GM08714 (cell line): ENCODE measurements around the gene PEAK3.

Source experiments
- H3K4me3 ChIP-seq: fragments of 200-500 bp; sonication (Bioruptor generic); 2 replicates; pipeline ENCODE4 v1.5.1; 2014; ENCODE audit warnings: mild to moderate bottlenecking, low read length, inconsistent platforms
- ZNF274 ChIP-seq: IDR thresholded peaks from 2 replicates; pipeline ENCODE4 v1.6.1; 2012; ENCODE audit warnings: mild to moderate bottlenecking, low read depth, low read length

Gene PEAK3

DNA sequence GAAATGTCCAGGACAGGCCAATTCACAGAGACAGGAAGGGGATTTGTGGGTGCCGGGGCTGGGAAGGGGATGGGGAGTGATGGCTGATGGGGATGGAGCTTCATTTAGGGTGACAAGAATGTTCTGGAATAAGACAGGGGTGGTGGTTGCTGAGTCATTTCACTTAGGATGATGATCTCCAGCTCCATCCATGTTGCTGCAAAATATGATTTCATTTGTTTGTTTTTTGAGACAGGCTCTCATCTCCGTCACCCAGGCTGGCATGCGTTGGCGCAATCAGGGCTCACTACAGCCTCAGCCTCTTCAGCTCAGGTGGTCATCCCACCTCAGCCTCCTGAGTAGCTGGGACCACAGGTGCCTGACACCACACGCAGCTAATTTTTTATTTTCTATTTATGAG lies 22.6 kb downstream of the PEAK3 start:
- TF ChIP-seq ZNF274, result no peak
- no peak overlapping the region for H3K4me3 ChIP-seq

DNA sequence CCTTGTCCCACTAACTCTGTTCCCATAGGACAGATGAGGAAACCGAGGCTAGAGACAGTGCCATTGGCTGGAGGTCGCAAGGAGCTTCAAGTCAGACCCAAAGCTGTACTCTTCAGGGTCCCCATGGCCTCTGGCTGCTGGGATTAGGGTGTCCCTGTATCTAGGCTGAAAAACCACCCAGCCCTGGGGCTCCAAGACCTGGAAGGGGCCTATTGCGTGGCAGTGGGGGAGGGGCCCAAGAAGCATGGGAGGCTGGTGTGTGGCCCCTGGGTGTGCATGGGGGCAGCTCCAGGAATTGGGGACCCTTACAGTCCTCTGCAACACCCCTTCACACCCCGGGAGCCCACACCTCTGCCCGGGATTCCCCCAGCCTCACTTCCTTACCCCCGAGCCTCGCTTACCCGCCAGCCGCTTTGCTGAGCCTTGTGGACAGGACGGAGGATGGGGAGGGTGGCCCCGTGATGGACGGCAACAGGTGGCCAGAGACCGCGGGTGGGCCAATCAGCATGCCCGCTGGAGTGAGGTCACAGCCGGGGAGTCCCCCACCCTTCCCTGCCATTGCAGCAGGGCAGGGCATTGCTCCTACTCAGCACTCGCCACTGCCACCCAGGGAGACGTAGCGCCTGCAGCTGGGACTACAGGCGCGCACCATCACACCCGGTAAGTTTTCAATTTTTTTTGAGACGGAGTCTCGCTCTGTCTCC lies 25.8 kb downstream of the PEAK3 start, which contains the start of gene JSRP1:
Gene JSRP1, minus strand, starts transcription at position 436 of the 704 bp plus-strand sequence. CDS start 1,103 bp downstream, outside the sequence.
- no peak within 1 kb of the TSS; the same call in 1 of the 2 replicates for H3K4me3 ChIP-seq

DNA sequence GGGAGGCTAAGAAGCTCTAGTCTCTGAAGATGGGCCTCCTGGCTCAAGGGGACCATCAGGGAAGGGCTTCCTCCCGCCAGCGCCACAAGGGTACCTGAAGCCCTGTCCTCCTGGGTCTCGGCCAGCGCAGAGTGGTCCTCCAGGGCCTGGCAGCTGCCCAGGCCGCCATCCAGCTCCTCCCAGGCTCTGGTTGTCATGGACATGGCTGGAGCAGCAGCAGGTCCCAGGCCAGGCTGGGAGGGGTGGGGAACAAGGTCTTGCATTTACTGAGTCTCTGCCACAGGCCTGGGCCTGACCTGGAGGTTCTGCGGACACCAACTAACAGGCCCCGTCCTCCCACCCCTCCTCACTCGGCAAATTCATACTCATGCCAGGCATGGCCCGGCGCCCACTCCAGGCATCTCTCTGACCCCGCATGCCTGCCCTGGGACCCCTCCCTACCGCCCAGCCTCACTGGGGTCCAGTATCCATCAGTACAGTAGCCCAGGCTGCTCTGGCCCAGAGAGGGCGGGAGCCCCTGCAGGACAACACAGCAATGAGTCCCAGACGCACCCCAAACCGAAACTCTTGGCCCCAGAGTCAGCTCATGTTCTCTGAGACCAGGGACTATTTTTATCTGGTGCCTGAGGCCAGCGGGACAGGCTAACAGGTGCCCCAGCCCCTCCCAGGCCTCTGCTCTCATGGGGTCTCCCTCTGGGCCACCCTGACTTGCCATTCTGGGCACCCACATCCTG lies 26.7 kb downstream of the PEAK3 start:
- no peak for TF ChIP-seq ZNF274
- no peak overlapping the region; the same call in 1 of the 2 replicates for H3K4me3 ChIP-seq

More for the DNA sequence above, 25.8 kb downstream of the PEAK3 start, which contains the start of gene JSRP1:
- no peak for TF ChIP-seq ZNF274

DNA sequence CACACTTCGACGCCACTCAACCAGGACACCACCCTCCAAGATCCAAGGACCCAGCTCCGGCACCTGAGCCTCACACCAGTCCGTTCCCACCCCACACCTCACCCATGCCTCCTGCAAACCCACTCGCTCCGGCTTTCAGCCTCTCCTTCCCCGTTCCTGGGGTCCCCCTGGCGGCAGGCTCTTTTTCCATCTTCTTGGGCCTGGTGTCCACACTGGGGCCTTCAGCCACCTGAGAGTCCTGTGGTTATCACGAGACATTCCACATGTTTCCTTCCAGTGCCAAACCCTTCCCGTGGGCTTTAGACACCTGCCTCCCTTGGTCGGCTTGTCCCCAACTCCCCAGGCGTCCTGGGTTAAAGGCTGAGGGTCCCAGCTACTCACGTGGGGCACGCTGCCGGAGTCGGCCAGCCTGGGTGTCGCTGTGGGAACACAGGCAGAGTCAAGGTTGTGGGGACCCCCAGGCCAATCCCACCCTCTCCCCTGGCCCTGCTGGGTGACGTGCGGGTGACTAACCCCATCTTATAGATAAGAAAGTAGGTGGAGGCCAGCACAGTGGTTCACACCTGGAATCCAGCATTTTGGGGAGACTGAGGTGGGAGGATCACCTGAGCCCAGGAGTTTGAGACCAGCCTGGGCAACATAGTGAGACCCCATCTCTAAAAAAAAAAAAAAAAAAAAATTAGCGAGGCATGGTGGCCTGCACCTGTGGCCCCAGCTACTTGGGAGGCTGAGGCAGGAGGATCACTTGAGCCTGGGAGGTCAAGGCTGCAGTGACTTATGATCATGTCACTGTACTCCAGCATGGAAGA lies 27.7 kb downstream of the PEAK3 start:
- no peak for TF ChIP-seq ZNF274
- no peak overlapping the region for H3K4me3 ChIP-seq

DNA sequence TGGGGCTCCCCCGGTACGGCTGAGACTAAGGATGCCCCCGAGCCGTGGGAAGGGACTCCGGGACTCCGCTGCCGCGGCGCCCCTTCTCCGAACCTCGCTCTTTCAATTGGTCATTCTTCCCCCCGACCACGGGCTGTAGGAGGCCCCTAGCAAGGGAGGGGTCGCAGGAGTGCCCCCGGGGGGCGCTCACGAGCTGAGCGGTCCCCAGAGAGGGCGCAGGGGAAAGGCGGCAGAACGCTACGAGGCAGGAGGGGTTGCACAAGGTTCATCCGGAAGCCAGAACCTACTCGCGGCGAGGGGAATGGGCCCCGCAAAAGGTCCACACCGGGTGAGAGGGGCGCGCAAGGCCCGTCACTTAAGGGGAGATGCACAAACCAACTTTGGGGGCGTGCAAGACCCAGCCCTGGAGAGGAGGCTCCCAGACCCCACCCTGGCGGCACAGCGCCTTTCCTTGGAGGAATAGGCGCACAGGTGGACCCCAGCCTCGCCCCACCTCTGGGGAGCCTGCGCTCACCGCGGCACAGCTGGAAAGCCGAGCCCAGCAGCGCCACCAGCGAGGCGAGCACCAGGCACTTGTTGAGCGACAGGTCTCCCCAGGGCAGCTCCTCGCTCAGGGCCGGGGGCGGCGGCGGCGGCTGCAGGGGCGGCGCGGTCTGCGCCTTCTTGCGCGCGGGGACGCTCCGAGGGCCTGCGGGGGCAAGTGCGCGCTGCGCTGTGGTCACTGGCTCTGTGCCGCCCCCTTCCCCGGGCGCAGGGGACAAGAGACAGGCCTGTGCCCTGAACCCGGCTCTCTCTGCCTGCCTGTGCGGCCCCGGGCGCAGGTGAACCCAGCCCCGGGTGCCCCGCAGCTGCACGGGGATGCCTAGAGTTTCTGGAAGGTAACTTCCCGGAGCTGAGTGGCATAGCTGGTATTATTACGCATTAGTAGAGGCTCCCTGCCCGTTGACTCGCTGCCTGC lies 28.6 kb downstream of the PEAK3 start:
- no peak for TF ChIP-seq ZNF274
- H3K4me3 ChIP-seq, result no peak overlapping the region

DNA sequence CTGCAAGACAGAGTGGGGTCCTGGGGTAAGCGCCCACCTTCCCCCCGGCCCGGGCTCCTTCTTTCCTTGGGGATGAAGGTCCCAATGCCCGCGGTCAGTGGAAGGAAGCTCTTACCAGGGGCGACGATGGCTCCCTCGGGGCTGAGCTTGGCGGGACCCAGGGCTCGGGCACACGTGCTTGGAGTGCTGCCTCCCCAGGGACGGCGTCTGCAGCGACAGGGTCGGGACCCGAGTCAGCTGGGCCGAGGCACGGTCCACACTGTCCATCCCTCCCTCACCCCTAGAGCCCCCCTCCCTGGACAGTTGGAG lies 29.2 kb downstream of the PEAK3 start:
- no peak overlapping the region for H3K4me3 ChIP-seq
- TF ChIP-seq ZNF274, result no peak

DNA sequence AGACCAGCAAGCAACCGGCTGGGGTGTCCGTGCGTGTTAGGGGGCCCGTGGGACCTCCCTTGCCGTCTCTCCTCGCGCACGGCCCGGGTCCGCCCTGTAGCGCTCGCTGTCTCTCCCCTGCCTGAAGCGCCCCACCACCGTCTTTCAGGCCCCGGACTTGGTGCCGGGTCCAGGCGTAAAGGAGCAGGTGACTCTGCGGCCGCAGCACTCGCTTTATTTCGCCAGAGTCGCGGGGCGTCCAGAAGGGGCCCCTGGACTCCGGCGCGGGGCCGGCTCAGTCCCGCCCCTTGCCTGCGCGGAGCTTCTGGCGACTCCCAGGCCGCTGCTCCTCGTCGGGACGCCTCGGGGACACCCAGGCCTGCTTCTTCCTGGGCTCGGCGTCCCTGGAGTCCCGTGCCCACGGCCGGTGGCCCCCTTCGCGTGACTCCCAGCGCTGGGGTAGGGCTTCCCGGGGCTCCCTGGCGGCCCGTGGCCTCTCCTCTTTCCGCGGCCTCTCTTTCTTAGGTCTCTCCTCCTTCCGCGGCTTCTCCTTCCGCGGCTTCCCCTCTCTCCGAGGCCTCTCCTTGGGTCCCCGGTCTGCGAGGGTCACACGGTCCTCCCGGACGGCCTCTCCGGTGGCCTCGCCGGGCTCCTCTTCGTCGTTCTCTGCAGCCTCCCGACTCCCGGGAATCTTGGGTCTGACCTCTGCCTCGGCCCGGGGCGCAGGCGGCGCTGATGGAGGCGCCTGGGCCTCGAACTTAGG lies 29.7 kb downstream of the PEAK3 start:
- TF ChIP-seq ZNF274, result no peak
- no peak overlapping the region for H3K4me3 ChIP-seq

DNA sequence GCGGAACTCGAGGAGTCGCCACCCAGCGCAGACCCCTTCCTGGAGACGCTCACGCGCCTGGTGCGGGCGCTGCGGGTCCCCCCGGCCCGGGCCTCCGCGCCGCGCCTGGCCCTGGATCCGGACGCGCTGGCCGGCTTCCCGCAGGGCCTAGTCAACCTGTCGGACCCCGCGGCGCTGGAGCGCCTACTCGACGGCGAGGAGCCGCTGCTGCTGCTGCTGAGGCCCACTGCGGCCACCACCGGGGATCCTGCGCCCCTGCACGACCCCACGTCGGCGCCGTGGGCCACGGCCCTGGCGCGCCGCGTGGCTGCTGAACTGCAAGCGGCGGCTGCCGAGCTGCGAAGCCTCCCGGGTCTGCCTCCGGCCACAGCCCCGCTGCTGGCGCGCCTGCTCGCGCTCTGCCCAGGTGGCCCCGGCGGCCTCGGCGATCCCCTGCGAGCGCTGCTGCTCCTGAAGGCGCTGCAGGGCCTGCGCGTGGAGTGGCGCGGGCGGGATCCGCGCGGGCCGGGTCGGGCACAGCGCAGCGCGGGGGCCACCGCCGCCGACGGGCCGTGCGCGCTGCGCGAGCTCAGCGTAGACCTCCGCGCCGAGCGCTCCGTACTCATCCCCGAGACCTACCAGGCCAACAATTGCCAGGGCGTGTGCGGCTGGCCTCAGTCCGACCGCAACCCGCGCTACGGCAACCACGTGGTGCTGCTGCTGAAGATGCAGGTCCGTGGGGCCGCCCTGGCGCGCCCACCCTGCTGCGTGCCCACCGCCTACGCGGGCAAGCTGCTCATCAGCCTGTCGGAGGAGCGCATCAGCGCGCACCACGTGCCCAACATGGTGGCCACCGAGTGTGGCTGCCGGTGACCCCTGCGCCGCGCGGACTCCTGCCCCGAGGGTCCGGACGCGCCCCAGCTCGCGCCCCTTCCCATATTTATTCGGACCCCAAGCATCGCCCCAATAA lies 30.6 kb downstream of the PEAK3 start:
- H3K4me3 ChIP-seq, result no peak overlapping the region
- no peak for TF ChIP-seq ZNF274

DNA sequence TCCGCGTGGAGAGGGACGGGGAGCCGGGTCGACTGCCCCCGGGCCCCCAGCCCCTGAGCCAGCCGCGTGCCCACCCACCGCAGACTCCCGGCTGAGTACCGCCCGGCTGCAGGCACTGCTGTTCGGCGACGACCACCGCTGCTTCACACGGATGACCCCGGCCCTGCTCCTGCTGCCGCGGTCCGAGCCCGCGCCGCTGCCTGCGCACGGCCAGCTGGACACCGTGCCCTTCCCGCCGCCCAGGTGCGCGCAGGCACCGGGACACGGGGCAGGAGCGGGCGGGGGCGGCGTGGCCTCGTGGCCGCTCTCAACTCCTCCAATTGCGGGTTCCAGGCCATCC lies 31.2 kb downstream of the PEAK3 start:
- TF ChIP-seq ZNF274, result no peak

DNA sequence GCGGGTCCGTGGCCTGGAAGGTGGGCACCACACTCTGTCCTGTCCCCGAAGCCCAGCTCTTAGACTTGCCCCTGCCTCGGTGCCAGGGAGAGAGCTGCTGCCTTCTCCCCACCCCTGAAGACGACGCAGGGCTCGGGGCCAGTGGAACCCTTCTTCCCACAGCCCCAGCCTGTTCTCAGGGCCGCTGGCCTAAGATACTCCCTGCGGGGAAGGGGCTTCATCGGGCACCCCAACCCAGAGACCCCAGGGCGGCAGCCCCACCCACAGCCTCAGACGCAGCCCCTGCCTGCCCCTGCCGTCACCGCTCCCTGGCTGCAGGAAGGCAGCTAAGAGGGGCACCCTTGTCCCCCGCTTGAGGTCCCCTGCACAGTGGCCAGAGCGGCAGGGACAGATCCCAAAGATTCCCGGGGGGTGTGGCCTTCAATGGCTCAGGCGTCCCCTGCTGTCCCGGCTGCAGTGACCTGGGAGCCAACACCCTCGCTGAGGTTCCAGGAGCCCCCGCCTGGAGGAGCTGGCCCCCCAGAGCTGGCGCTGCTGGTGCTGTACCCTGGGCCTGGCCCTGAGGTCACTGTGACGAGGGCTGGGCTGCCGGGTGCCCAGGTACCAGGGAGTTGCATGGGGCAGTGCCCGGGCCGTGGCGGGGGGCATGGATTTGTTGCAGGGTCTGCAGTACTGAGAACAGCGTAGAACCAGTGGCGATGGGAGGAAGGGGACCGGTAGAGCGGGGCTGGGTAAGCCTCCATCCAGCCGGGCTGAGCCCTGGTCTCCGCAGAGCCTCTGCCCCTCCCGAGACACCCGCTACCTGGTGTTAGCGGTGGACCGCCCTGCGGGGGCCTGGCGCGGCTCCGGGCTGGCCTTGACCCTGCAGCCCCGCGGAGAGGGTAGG lies 31.9 kb downstream of the PEAK3 start:
- H3K4me3 ChIP-seq, result no peak overlapping the region
- TF ChIP-seq ZNF274, result no peak

More for the DNA sequence above, 31.2 kb downstream of the PEAK3 start:
- H3K4me3 ChIP-seq, result no peak overlapping the region

DNA sequence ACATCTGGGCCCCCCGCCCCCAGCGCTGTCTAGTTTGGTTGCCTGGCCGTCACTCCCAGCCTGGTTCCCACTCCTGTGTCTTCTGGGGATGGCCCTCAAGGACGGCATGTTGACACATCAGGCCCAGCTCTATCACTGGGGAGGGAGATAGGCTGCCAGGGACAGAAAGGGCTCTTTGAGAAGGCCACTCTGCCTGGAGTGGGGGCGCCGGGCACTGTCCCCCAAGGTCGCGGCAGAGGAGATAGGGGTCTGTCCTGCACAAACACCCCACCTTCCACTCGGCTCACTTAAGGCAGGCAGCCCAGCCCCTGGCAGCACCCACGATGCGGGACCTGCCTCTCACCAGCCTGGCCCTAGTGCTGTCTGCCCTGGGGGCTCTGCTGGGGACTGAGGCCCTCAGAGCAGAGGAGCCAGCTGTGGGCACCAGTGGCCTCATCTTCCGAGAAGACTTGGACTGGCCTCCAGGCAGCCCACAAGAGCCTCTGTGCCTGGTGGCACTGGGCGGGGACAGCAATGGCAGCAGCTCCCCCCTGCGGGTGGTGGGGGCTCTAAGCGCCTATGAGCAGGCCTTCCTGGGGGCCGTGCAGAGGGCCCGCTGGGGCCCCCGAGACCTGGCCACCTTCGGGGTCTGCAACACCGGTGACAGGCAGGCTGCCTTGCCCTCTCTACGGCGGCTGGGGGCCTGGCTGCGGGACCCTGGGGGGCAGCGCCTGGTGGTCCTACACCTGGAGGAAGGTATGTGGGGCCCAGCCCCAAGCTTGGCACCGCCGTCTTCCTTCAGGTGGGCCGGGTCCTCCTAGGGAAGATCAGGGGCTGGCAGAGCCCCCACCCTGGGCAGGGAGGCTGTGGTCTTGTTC lies 32.7 kb downstream of the PEAK3 start, which contains the start of gene AMH:
Gene AMH, plus strand, starts transcription at position 314 of the 857 bp plus-strand sequence. Its CDS starts 10 bp downstream, at position 324.
- TF ChIP-seq ZNF274, result no peak
- no peak within 1 kb of the TSS for H3K4me3 ChIP-seq
